Right hindlimb (tissue), 1 donor: ENCODE results near the gene LONP2.
A peak's percentile ranks its signal among the peaks of the same experiment; 100 is the strongest.
"Not testable (repeated sequence)": the region's sequence is repeated elsewhere in the genome, so short reads cannot be mapped to it uniquely, and the experiment has no call there.

ENCODE experiments used
- DNase-seq: peaks from one replicate; pipeline ENCODE4 v3.0.0-alpha.2; 2018

LONP2 gene

GRCh38 chr16:48370668-48371392 lies 126.7 kb downstream of the LONP2 start:
- DNase-seq = not testable (repeated sequence)

GRCh38 chr16:48371393-48371780 lies 127.3 kb downstream of the LONP2 start:
- no peak for DNase-seq

GRCh38 chr16:48372744-48373143 lies 128.6 kb downstream of the LONP2 start:
- DNase-seq = no peak

GRCh38 chr16:48373258-48374029 lies 129.3 kb downstream of the LONP2 start:
- DNase-seq = no peak

GRCh38 chr16:48374255-48374654 lies 130.2 kb downstream of the LONP2 start:
- DNase-seq = no peak

GRCh38 chr16:48377301-48377700 lies 133.2 kb downstream of the LONP2 start:
- not testable (repeated sequence) for DNase-seq

- DNase-seq = no peak
These were observed 134.2 kb downstream of the LONP2 start for GRCh38 chr16:48378276-48378675.

- no peak for DNase-seq
These were observed 134.7 kb downstream of the LONP2 start for GRCh38 chr16:48378836-48379235.

- no peak for DNase-seq
These were observed 137.1 kb downstream of the LONP2 start for GRCh38 chr16:48381201-48381600.

- no peak for DNase-seq
These were observed 138.0 kb downstream of the LONP2 start for GRCh38 chr16:48382131-48382530.

GRCh38 chr16:48383009-48383876 lies 139.1 kb downstream of the LONP2 start:
- DNase-seq = no peak

- DNase-seq = peak; percentile 35
These were observed 139.9 kb downstream of the LONP2 start for GRCh38 chr16:48383877-48384519.

GRCh38 chr16:48384520-48385252 lies 140.6 kb downstream of the LONP2 start:
- peak; percentile 83 for DNase-seq

GRCh38 chr16:48385253-48386150 lies 141.4 kb downstream of the LONP2 start, which contains the start of gene SIAH1:
SIAH1 (minus strand) TSS chr16:48385413; CDS start chr16:48362428, 22,985 bp downstream.
- peak; percentile 91 for DNase-seq

- no peak for DNase-seq
These were observed 142.6 kb downstream of the LONP2 start for GRCh38 chr16:48386559-48387312.

GRCh38 chr16:48392407-48392806 lies 148.3 kb downstream of the LONP2 start:
- DNase-seq = no peak

GRCh38 chr16:48393485-48394354 lies 149.6 kb downstream of the LONP2 start:
- no peak for DNase-seq

GRCh38 chr16:48394355-48394703 lies 150.2 kb downstream of the LONP2 start:
- DNase-seq = no peak

GRCh38 chr16:48395375-48395774 lies 151.3 kb downstream of the LONP2 start:
- DNase-seq = no peak
